Lung (tissue), 12 donors: ENCODE data around the gene YIPF4. TPM values are rescaled to one million over a fixed set of nuclear protein-coding genes. Genes with fewer than 3 reads are reported as not detected.
"Not testable (repeated sequence)": the region's sequence is repeated elsewhere in the genome, so short reads cannot be mapped to it uniquely, and the experiment has no call there.

Source experiments
- ATAC-seq: fragments of 200-7000 bp; cut with Tn5 transposase; one replicate; pipeline ENCODE4 v1.9.1; 2020; ENCODE audit warnings: moderate number of reproducible peaks; ENCODE audit not compliant: insufficient read depth, low FRiP score
- DNase-seq, 3 donors: peaks; one replicate each; pipeline ENCODE4 v3.0.0-alpha.2; 2013 to 2017
- H3K27ac ChIP-seq, 2 donors: one replicate each; pipeline ENCODE4 v1.5.1; 2013; ENCODE audit warnings: mild to moderate bottlenecking in 2 of 2, moderate library complexity in 2 of 2, control low read depth in 1 of 2, inconsistent platforms in 1 of 2, low read depth in 1 of 2, low read length in 1 of 2
- H3K27me3 ChIP-seq, 3 donors: one replicate each; pipeline ENCODE4 v1.5.1; 2013; ENCODE audit warnings: low read length in 2 of 3; ENCODE audit not compliant: control insufficient read depth in 3 of 3, insufficient read depth in 3 of 3
- H3K36me3 ChIP-seq, 4 donors: one replicate each; pipeline ENCODE4 v1.5.1; 2013; ENCODE audit warnings: low read length in 4 of 4, mild to moderate bottlenecking in 1 of 4, moderate library complexity in 1 of 4; ENCODE audit not compliant: control insufficient read depth in 4 of 4, insufficient read depth in 4 of 4
- H3K4me1 ChIP-seq, 5 donors: one replicate each; pipeline ENCODE4 v1.5.1; 2013; ENCODE audit warnings: low read length in 5 of 5, mild to moderate bottlenecking in 2 of 5, moderate library complexity in 1 of 5; ENCODE audit not compliant: control insufficient read depth in 5 of 5, insufficient read depth in 5 of 5
- H3K4me3 ChIP-seq: one replicate; pipeline ENCODE4 v1.5.1; 2013; ENCODE audit warnings: mild to moderate bottlenecking, control low read depth, moderate library complexity
- H3K9ac ChIP-seq, 2 donors: one replicate each; pipeline ENCODE4 v1.5.1; 2013; ENCODE audit warnings: low read length in 2 of 2, control low read depth in 1 of 2; ENCODE audit not compliant: insufficient read depth in 1 of 2
- H3K9me3 ChIP-seq, 4 donors: one replicate each; pipeline ENCODE4 v1.5.1; 2013; ENCODE audit warnings: low read length in 3 of 4, mild to moderate bottlenecking in 1 of 4, moderate library complexity in 1 of 4; ENCODE audit not compliant: control insufficient read depth in 4 of 4, insufficient read depth in 3 of 4
- CTCF ChIP-seq: IDR thresholded peaks from 2 replicates; pipeline ENCODE4 v1.5.1; 2012; ENCODE audit warnings: mild to moderate bottlenecking; ENCODE audit errors: control extremely low read depth, extremely low read depth
- WGBS, 2 donors: extraction: QIAGEN DNeasy Blood & Tissue Kit; methylation state at CpG; one replicate each; pipeline ENCODE4 v1.1.7; 2013; 5-methylcytosine and 5-hydroxymethylcytosine counted together
- polyA plus RNA-seq, 2 donors: library from polyadenylated mRNA; stranded (reverse); fragments of 200-250 nt; gene quantifications; one replicate each; pipeline ENCODE4 v1.2.1, GENCODE V29; 2013
- total RNA-seq, 2 donors: library from RNA; depleted of rRNA in 1 of 2; stranded (reverse); fragments of >200 nt in 1 of 2; gene quantifications; one replicate each; pipeline ENCODE4 v1.2.1, GENCODE V29; 2014 to 2021
- donor health status: control.
- donor health status: control.
- donor health status: Bipolar disorder and iron deficiency.
- donor health status: healthy.
- donor health status: DM: yes; HTN: yes; CAD: no.

The YIPF4 gene
- total and polyA plus RNA-seq, 4 donors, result 14.2 to 48.5 (median 24.5) TPM

GRCh38 chr2:32360416-32360815, 82.7 kb downstream of the YIPF4 start:
- TF ChIP-seq CTCF, result no peak
- Histone ChIP-seq H3K4me1 (peaks cover 0 to 18% (median 8%) of the 10 kb centered on the region in 5 donors), H3K27ac (no peak overlapping the region)

GRCh38 chr2:32362997-32363396, 85.3 kb downstream of the YIPF4 start:
- DNase-seq, H3K9me3 ChIP-seq, H3K27me3 ChIP-seq, H3K9ac ChIP-seq, H3K4me3 ChIP-seq, H3K36me3 ChIP-seq, H3K27ac ChIP-seq, ATAC-seq: not testable (repeated sequence)
- H3K4me1 ChIP-seq, result peaks cover 4 to 18% (median 8%) of the 10 kb centered on the region in 5 donors
- WGBS, 2 donors, result 96% methylated on average over 2 of the region's 2 CpGs

More at GRCh38 chr2:32360416-32360815, 82.7 kb downstream of the YIPF4 start:
- Histone ChIP-seq H3K4me3 (no peak overlapping the region), H3K9me3 (no peaks in the 10 kb centered on the region), H3K27me3 (no peaks in the 10 kb centered on the region), H3K9ac (no peak overlapping the region), H3K36me3 (peaks cover 0 to 3% (median 1%) of the 10 kb centered on the region in 4 donors)
- WGBS, 2 donors, result 85 to 86% methylated on average over 4 of the region's 4 CpGs
- DNase-seq, result no peak
- no peak for ATAC-seq

DNA sequence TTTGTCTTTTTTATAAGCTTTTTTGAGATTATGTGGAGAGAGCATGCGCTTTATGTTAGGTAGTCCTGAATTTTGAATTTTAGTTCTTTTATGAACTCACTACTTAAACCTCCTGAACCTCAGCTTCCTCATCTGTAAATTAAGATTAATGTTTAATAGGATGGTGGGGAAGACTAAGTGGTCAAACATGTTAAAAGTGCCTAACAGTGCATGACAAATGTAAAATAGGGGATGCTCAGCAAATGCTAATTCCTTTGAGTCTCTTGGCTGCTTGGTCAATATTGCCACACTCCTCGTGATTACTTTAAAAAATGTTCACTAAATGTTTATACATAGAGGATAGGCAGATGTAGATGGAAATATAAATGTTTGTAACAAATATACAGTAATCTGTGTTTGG, 85.9 kb downstream of the YIPF4 start:
- Histone ChIP-seq H3K36me3 (peaks cover 0 to 2% (median 0%) of the 10 kb centered on the region in 4 donors), H3K27ac (no peak overlapping the region), H3K9ac (no peak overlapping the region), H3K4me1 (peaks cover 7 to 13% (median 8%) of the 10 kb centered on the region in 5 donors), H3K9me3 (no peaks in the 10 kb centered on the region), H3K4me3 (no peak overlapping the region), H3K27me3 (no peaks in the 10 kb centered on the region)
- no peak for DNase-seq
- ATAC-seq, result no peak
- no peak for TF ChIP-seq CTCF
- 65 to 68% methylated on average over 2 of the region's 2 CpGs for WGBS, 2 donors

DNA sequence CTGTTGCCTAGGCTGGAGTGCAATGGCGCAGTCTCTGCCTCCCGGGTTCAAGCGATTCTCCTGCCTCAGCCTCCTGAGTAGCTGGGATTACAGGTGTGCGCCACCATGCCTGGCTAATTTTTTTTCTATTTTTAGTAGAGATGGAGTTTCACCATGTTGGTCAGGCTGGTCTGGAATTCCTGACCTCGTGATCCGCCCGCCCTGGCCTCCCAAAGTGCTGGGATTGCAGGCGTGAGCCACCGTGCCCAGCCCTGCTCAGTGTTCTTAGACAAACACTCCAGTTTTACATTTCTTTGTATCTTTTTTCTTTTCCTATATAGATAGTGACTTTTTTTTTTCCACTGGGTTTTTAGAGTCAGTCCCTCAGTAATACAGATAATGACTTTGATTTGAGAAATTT, 86.6 kb downstream of the YIPF4 start:
- not testable (repeated sequence) for H3K36me3 ChIP-seq

DNA sequence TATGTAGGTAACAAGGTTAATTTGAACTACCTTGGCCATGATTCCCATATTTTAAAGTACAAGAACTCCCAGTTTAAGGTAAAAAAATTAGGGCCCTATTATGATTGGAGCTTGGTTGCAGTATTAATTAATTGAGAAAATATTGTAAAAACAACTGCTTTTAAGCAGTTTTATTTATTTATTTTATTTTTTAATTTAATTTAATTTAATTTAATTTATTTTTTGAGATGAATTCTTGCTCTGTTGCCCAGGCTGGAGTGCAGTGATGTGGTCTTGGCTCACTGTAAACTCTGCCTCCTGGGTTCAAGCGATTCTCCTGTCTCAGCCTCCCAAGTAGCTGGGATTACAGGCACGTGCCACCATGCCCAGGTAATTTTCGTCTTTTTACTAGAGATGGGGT, 88.0 kb downstream of the YIPF4 start:
- ATAC-seq, H3K27ac ChIP-seq, H3K4me1 ChIP-seq, H3K9me3 ChIP-seq, H3K9ac ChIP-seq, H3K36me3 ChIP-seq, H3K27me3 ChIP-seq, H3K4me3 ChIP-seq, DNase-seq: not testable (repeated sequence)
- WGBS, 2 donors, result 97 to 99% methylated on average over 3 of the region's 3 CpGs

More for the DNA sequence above, 86.6 kb downstream of the YIPF4 start:
- H3K4me3 ChIP-seq, H3K27me3 ChIP-seq, H3K27ac ChIP-seq, DNase-seq, H3K4me1 ChIP-seq, H3K9me3 ChIP-seq, H3K9ac ChIP-seq, ATAC-seq: not testable (repeated sequence)
- WGBS, 2 donors, result 88 to 90% methylated on average over 9 of the region's 9 CpGs

Other genes starting within 250 kb of the YIPF4 start
- 10 to 100 TPM; 53.8 to 78.2 TPM for gene DPY30, start 238.1 kb upstream of the YIPF4 start, total RNA-seq
- gene DPY30, start 238.1 kb upstream of the YIPF4 start, polyA plus RNA-seq, result 100 to 1,000 TPM in 1 of 2 donors, 10 to 100 TPM in 1; 60.0 to 144 TPM
- 10 to 100 TPM; 12.8 to 30.5 TPM for gene SPAST, start 214.3 kb upstream of the YIPF4 start, total RNA-seq
- 1 to 10 TPM; 4.1 to 6.5 TPM for gene SPAST, start 214.3 kb upstream of the YIPF4 start, polyA plus RNA-seq
- 10 to 100 TPM; 19.0 to 27.7 TPM for gene SLC30A6, start 112.0 kb upstream of the YIPF4 start, total RNA-seq
- gene SLC30A6, start 112.0 kb upstream of the YIPF4 start, polyA plus RNA-seq, result 10 to 100 TPM in 1 of 2 donors, 1 to 10 TPM in 1; 4.4 to 10.5 TPM
- gene NLRC4, start 13.0 kb upstream of the YIPF4 start, total RNA-seq, result 10 to 100 TPM in 1 of 2 donors, 1 to 10 TPM in 1; 3.8 to 15.3 TPM
- gene NLRC4, start 13.0 kb upstream of the YIPF4 start, polyA plus RNA-seq, result 10 to 100 TPM in 1 of 2 donors, 1 to 10 TPM in 1; 6.0 to 18.2 TPM
- 100 to 1,000 TPM in 1 of 2 donors, 10 to 100 TPM in 1; 80.7 to 229 TPM for gene BIRC6, start 79.1 kb downstream of the YIPF4 start, total RNA-seq
- 10 to 100 TPM; 12.2 to 22.3 TPM for gene BIRC6, start 79.1 kb downstream of the YIPF4 start, polyA plus RNA-seq